Pulmonary artery endothelial cell (primary cell): ENCODE measurements around the gene ITFG1. TPM values are rescaled to one million over a fixed set of nuclear protein-coding genes. Genes with fewer than 3 reads are reported as not detected.
"Not testable (repeated sequence)": the region's sequence is repeated elsewhere in the genome, so short reads cannot be mapped to it uniquely, and the experiment has no call there.

Experiments used
- DNase-seq: peaks from one replicate; pipeline ENCODE4 v3.0.0-alpha.2; 2011; ENCODE audit warnings: low read depth, low spot score
- total RNA-seq: library from RNA; depleted of rRNA; stranded (reverse); fragments of >200 nt; gene quantifications from 2 replicates; pipeline ENCODE4 v1.2.3, GENCODE V29; 2014

ITFG1 gene
- total RNA-seq, 1 donor from 2014 or later: 42.5 TPM

GRCh38 chr16:47161464-47161863 is 299.4 kb downstream of the ITFG1 start:
- DNase-seq: no peak

GRCh38 chr16:47160422-47160821 is 300.4 kb downstream of the ITFG1 start:
- no peak for DNase-seq

GRCh38 chr16:47158992-47159391 is 301.9 kb downstream of the ITFG1 start:
- DNase-seq: no peak

- no peak for DNase-seq
These were observed 304.1 kb downstream of the ITFG1 start for GRCh38 chr16:47156680-47157215.

GRCh38 chr16:47152501-47152900 is 308.4 kb downstream of the ITFG1 start:
- DNase-seq: not testable (repeated sequence)

- no peak for DNase-seq
These were observed 310.8 kb downstream of the ITFG1 start for GRCh38 chr16:47150067-47150466.

- DNase-seq: no peak
These were observed 316.3 kb downstream of the ITFG1 start for GRCh38 chr16:47144559-47144877.

- no peak for DNase-seq
These were observed 316.9 kb downstream of the ITFG1 start, which contains the start of gene NETO2 for GRCh38 chr16:47143677-47144558. Gene NETO2, minus strand, starts transcription at chr16:47143945. Its CDS starts 333 bp downstream, at chr16:47143612.

GRCh38 chr16:47142821-47143676 is 317.8 kb downstream of the ITFG1 start:
- DNase-seq: no peak

- DNase-seq: no peak
These were observed 318.4 kb downstream of the ITFG1 start for GRCh38 chr16:47142486-47142820.

- peak; percentile 58 for DNase-seq
These were observed 318.9 kb downstream of the ITFG1 start for GRCh38 chr16:47141773-47142485.

- no peak for DNase-seq
These were observed 320.2 kb downstream of the ITFG1 start for GRCh38 chr16:47140686-47141085.

- DNase-seq: no peak
These were observed 321.2 kb downstream of the ITFG1 start for GRCh38 chr16:47139561-47140185.

GRCh38 chr16:47137925-47138324 is 322.9 kb downstream of the ITFG1 start:
- not testable (repeated sequence) for DNase-seq

- peak; percentile 74 for DNase-seq
These were observed 324.6 kb downstream of the ITFG1 start for GRCh38 chr16:47136099-47136842.

- DNase-seq: no peak
These were observed 326.3 kb downstream of the ITFG1 start for GRCh38 chr16:47134550-47134949.

GRCh38 chr16:47132308-47132707 is 328.6 kb downstream of the ITFG1 start:
- no peak for DNase-seq

- DNase-seq: no peak
These were observed 331.0 kb downstream of the ITFG1 start for GRCh38 chr16:47129755-47130435.

- DNase-seq: no peak
These were observed 333.3 kb downstream of the ITFG1 start for GRCh38 chr16:47127541-47127940.

GRCh38 chr16:47125757-47126156 is 335.1 kb downstream of the ITFG1 start:
- DNase-seq: no peak
